Skeletal muscle tissue (tissue), 4 donors: Measurements from ENCODE around the gene TPM4. TPM values are rescaled to one million over a fixed set of nuclear protein-coding genes. Genes with fewer than 3 reads are reported as not detected.

ENCODE experiments used
- H3K27ac ChIP-seq: one replicate; pipeline ENCODE4 v1.7.0; 2013; ENCODE audit warnings: mild to moderate bottlenecking, low read depth, low read length, inconsistent platforms
- H3K27me3 ChIP-seq, 3 donors: one replicate each; pipeline ENCODE4 v1.7.0; 2013; ENCODE audit warnings: low read length in 3 of 3; ENCODE audit not compliant: control insufficient read depth in 3 of 3, insufficient read depth in 3 of 3
- H3K36me3 ChIP-seq, 3 donors: one replicate each; pipeline ENCODE4 v1.7.0; 2013; ENCODE audit warnings: low read length in 3 of 3; ENCODE audit not compliant: control insufficient read depth in 3 of 3, insufficient read depth in 3 of 3
- H3K4me1 ChIP-seq, 3 donors: one replicate each; pipeline ENCODE4 v1.7.0; 2013; ENCODE audit warnings: low read length in 3 of 3, mild to moderate bottlenecking in 3 of 3; ENCODE audit not compliant: control insufficient read depth in 3 of 3, insufficient read depth in 3 of 3
- H3K4me3 ChIP-seq, 3 donors: one replicate each; pipeline ENCODE4 v1.7.0; 2013; ENCODE audit warnings: low read length in 3 of 3
- H3K9ac ChIP-seq, 3 donors: one replicate each; pipeline ENCODE4 v1.7.0; 2013; ENCODE audit warnings: low read length in 3 of 3, mild to moderate bottlenecking in 3 of 3, moderate library complexity in 2 of 3, low read depth in 1 of 3
- H3K9me3 ChIP-seq, 3 donors: one replicate each; pipeline ENCODE4 v1.7.0; 2013; ENCODE audit warnings: low read length in 3 of 3; ENCODE audit not compliant: control insufficient read depth in 3 of 3
- total RNA-seq: library from RNA; depleted of rRNA; stranded (reverse); fragments of >200 nt; gene quantifications from one replicate; pipeline ENCODE4 v1.2.3, GENCODE V29; 2014
- donor health status: Osteomylitis.

TPM4 gene
- total RNA-seq, 1 donor from 2014 or later = 122 TPM

DNA sequence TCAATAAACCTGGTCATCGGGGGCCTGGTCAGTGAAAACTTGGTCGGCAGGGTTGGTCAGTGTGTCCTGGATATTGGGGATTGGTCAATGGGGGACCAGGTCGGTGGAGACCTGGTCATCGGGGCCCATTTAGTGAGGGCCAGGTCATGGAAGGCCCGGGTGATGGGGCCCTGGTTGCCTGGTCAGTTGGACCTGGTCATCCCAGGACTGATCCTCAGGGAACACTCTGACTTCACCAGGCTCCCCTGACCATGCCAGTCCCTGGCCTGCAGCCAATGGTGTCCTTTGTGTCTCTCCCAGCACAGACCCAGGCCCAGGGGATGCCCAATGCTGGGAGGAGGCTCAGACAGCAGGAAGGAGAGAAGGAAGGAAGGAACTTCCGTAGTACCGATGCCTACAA lies 42.1 kb upstream of the TPM4 start:
- H3K9me3 ChIP-seq = no peaks in the 10 kb centered on the region

DNA sequence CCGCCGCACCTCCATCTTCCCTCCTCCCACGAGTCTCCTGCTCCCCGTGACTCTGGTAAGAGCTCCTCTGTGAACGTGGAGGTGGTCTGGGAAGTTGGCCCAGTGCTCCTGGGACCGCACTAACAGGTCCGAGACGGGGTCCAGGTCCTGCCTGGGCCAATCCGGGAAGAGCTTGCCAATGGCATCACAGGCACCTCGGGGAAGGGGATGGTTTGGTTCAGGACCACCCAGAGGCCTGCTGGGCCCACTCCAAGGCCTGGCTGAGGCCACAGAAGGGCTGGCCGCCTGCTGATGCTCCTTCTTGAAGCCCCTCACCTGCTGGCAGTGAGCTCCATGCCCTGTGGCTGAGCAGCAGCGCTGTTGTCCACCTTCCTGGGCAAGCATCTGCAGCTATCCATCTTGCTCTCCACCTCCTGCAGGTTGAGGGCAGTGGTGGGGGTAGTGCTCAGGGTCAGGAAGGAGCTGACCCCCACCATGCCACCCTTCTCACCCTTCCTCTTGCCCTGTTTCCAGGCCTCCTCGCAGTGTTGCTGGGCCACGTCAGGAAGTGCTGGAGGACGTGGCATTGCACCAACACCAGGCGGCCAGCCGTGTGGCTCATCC lies 41.2 kb upstream of the TPM4 start:
- H3K27me3 ChIP-seq = peaks cover 5 to 19% (median 9%) of the 10 kb centered on the region in 3 donors
- H3K9ac ChIP-seq = no peak overlapping the region
- no peaks in the 10 kb centered on the region for H3K4me1 ChIP-seq
- no peaks in the 10 kb centered on the region for H3K9me3 ChIP-seq
- no peaks in the 10 kb centered on the region for H3K36me3 ChIP-seq
- no peak overlapping the region for H3K4me3 ChIP-seq
- no peak overlapping the region for H3K27ac ChIP-seq

More for the DNA sequence above, 42.1 kb upstream of the TPM4 start:
- H3K4me3 ChIP-seq = no peak overlapping the region
- no peaks in the 10 kb centered on the region for H3K4me1 ChIP-seq
- H3K27me3 ChIP-seq = peaks cover 8 to 19% (median 12%) of the 10 kb centered on the region in 3 donors
- H3K36me3 ChIP-seq = no peaks in the 10 kb centered on the region
- H3K27ac ChIP-seq = no peak overlapping the region
- no peak overlapping the region for H3K9ac ChIP-seq

DNA sequence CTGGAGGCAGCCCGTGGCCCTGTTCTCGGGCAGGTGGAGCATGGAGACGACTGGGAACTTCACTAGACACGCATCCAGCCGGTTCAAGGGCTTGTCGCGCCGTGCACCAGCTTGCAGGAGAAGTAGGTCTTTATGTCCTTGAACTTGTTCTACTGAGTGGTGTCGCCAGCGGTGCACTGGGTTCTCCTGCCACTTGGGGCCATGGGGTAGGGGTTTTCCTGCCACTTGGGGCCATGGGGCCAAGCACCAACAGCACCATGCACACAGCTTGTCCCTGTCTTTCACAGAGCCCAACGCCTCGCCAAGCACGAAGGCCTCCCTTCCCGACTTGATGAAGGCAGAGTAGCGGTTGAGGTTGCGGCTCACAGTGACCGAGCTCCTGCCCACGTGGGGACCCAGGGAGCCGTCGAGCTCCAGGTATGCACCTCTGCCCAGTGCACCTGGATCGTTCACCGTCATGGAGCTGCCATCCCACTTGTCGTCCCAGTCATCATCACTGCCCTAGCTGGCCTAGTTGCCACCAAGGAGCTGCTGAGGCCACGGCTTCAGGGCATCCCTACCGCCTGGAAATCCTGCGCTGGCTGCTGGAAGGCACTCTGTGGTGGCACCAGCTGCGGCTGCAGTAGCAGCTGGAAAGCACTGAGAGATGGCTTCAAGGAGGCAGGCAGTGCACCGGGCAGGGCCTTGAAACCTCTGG lies 40.5 kb upstream of the TPM4 start:
- Histone ChIP-seq H3K36me3 (no peaks in the 10 kb centered on the region), H3K27me3 (peaks cover 5 to 19% (median 9%) of the 10 kb centered on the region in 3 donors), H3K27ac (no peak overlapping the region), H3K4me3 (no peak overlapping the region), H3K4me1 (no peaks in the 10 kb centered on the region), H3K9me3 (no peaks in the 10 kb centered on the region), H3K9ac (no peak overlapping the region)

DNA sequence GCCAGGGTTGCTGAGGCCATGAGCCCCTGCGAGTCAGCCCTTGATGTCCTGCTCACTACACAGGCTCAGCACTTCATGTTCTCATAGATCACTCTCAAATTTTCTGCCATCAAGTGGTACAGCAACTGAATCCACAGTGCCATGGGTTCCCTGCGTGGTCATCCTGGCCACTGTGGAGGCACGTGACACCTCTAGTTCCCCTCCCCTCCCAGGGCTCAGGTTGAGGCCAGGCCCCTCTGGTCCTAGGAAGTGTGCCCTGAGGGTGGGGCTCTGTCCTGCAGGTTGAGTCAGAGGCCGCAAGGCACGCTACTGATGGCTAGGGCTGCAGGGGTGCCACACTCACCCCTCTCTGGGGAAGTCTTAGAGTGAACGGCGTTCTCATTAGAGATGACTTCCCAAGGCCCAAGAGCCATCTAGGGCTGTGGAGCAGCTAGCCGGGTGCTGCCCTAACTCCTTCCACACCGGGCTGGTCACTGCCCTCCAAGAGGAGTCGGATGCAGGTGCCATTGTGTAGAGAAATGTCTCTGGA lies 39.8 kb upstream of the TPM4 start:
- no peaks in the 10 kb centered on the region for H3K9me3 ChIP-seq
- no peak overlapping the region for H3K4me3 ChIP-seq
- no peak overlapping the region for H3K9ac ChIP-seq
- H3K27me3 ChIP-seq = peaks cover 5 to 19% (median 9%) of the 10 kb centered on the region in 3 donors
- H3K27ac ChIP-seq = no peak overlapping the region
- no peaks in the 10 kb centered on the region for H3K36me3 ChIP-seq
- peaks cover 2 to 5% (median 4%) of the 10 kb centered on the region in 3 donors for H3K4me1 ChIP-seq

DNA sequence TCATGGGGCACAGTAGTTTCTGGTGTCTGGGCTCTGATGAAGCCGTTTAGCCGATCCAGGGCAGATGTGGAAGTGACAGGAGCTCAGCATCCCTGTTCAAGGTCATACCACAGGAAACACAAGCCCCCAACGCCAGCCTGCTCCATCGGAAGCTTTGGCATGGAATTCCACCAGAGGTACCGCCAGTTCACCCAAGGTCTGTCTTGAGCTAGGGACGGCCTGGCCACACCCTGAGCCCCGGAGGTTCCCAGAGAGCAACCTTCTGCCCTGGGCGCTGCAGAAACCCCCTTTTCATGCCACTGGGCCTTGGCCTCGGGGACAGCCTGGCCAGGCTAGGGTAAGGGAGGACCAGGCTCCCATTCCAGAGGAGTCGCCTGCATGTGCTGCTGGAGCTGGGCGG lies 39.4 kb upstream of the TPM4 start:
- H3K9me3 ChIP-seq = no peaks in the 10 kb centered on the region
- H3K4me1 ChIP-seq = peaks cover 2 to 7% (median 5%) of the 10 kb centered on the region in 3 donors
- no peak overlapping the region for H3K9ac ChIP-seq
- no peaks in the 10 kb centered on the region for H3K36me3 ChIP-seq
- no peak overlapping the region for H3K27ac ChIP-seq
- H3K27me3 ChIP-seq = peaks cover 5 to 19% (median 9%) of the 10 kb centered on the region in 3 donors
- H3K4me3 ChIP-seq = no peak overlapping the region

DNA sequence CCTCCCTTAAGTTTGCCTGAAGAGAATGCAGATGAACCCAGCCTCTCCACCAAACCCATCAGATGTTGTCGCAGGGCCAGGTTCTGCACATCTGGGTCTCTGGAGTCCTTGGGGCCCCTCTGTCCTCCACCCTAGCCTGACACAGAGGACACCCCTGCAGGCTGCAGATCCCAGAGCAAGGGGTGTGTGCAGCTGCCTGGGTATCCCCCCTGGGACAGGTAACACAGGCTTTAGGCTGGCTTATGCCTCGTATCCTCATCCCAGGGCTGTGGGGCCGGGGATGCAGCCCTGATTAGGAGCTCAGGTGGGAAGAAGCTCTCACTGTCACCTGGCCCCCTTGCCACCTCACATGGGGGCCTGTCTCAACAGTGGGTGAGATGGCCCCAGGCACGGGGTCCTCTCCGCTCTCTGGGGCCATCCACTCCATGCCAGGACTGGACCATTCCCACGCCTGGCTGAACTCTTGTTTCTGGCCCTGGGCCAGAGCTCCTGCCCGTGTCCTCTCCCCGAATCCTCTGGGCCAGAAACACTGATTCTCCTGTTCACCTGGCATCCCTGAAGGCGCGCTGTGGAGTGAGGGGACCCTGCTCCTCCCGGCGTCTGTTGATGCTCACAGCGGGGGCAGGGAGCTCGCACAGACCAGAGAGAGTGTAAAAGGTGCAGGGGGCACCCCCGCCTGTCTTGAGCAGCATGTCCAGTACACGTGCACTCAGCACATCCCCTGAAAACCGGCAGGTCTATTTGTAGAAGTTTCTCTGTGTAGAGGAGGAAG lies 38.7 kb upstream of the TPM4 start:
- H3K4me1 ChIP-seq = peaks cover 2 to 7% (median 5%) of the 10 kb centered on the region in 3 donors
- peaks cover 5 to 19% (median 9%) of the 10 kb centered on the region in 3 donors for H3K27me3 ChIP-seq
- no peak overlapping the region for H3K4me3 ChIP-seq
- H3K9ac ChIP-seq = no peak overlapping the region
- H3K36me3 ChIP-seq = no peaks in the 10 kb centered on the region
- no peaks in the 10 kb centered on the region for H3K9me3 ChIP-seq
- no peak overlapping the region for H3K27ac ChIP-seq

DNA sequence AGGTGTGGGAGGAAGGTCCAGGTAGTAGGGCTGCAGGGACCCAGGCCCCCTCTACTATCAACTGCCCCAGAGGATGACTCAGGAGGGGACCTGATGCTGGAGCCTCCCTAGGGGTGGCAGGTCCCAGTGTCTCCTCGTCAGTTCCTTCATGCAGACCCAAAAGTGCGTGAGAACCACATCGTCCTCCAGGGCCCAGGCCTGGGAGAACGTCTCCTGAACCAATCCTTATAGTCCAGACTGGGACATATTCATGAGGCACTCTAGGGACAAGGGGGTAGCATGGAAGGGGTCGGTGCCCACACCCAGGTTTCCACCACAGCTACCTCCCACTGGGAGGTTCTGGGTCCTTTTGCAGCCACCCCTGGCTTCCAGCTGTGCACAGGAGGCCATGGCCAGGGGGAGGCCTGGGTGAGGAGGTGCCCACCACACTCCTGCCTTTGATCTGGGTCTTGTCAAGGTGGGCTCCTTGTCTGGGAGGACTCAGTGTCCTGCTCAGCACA lies 38.0 kb upstream of the TPM4 start:
- Histone ChIP-seq H3K9ac (no peak overlapping the region), H3K36me3 (no peaks in the 10 kb centered on the region), H3K9me3 (no peaks in the 10 kb centered on the region), H3K4me1 (peaks cover 2 to 7% (median 5%) of the 10 kb centered on the region in 3 donors), H3K27ac (no peak overlapping the region), H3K27me3 (peaks cover 5 to 19% (median 9%) of the 10 kb centered on the region in 3 donors), H3K4me3 (no peak overlapping the region)

DNA sequence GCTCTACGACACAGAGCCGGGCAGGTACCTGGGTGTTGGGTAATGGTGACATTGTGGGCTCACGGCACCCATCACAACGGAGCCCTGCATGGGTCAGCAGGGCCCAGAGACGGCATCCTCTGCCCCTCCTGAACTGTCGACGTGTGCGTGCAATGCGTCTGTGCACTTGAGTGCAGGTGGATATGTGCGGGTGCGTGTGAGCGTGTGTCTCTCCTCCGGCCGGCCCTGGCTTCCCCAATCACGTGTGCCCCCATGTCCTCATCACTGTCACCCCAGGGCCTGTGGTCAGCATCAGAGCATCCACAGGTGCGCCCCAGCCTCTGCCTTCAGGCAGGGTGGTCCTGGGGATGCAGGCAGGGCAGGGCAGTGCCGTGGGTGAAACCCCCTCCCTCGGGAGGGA lies 37.2 kb upstream of the TPM4 start:
- peaks cover 5 to 19% (median 9%) of the 10 kb centered on the region in 3 donors for H3K27me3 ChIP-seq
- H3K9ac ChIP-seq = no peak overlapping the region
- H3K4me3 ChIP-seq = no peak overlapping the region
- peaks cover 2 to 7% (median 5%) of the 10 kb centered on the region in 3 donors for H3K4me1 ChIP-seq
- H3K9me3 ChIP-seq = no peaks in the 10 kb centered on the region
- H3K36me3 ChIP-seq = no peaks in the 10 kb centered on the region
- no peak overlapping the region for H3K27ac ChIP-seq

DNA sequence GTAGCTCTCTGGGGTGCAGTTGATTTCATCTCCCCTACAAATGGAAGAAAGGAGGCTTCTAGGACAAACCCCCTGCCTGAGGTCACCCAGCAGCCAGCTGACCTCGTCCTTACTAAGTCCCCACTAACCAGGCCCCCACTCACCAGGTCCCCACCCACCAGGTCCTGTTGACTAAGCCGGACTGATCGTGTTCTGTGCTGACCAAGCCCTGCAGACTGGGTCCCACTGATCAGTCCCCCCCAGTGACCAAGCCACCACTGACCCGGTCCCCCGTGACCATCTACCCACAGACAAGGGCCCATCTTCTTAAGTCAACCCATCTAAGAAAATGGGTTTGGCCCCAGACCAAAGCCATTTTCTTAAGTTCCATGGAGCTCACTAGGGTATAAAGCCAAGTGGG lies 36.8 kb upstream of the TPM4 start:
- H3K27me3 ChIP-seq = peaks cover 5 to 19% (median 9%) of the 10 kb centered on the region in 3 donors
- no peaks in the 10 kb centered on the region for H3K9me3 ChIP-seq
- no peak overlapping the region for H3K27ac ChIP-seq
- H3K4me3 ChIP-seq = no peak overlapping the region
- H3K9ac ChIP-seq = no peak overlapping the region
- H3K4me1 ChIP-seq = peaks cover 2 to 7% (median 5%) of the 10 kb centered on the region in 3 donors
- no peaks in the 10 kb centered on the region for H3K36me3 ChIP-seq
